OCI-LY1 (cell line): ENCODE data around the gene ING2.

Experiments
- EZH2 ChIP-seq: fragments of 200-600 bp; sonication (generic), shearing (Covaris generic); IDR thresholded peaks from 2 replicates; pipeline ENCODE4 v1.8.0; 2017; ENCODE audit warnings: borderline replicate concordance, mixed run types, mild to moderate bottlenecking, antibody characterized with exemption, low read length, moderate library complexity, mixed read lengths
- TF ChIP-seq, protein P1 (sequence below): fragments of 200-600 bp; sonication (generic), shearing (Covaris generic); IDR thresholded peaks from 2 replicates; pipeline ENCODE4 v1.5.1; 2017; ENCODE audit warnings: mild to moderate bottlenecking, antibody characterized with exemption, low read length, moderate library complexity, mixed read lengths

DNA sequence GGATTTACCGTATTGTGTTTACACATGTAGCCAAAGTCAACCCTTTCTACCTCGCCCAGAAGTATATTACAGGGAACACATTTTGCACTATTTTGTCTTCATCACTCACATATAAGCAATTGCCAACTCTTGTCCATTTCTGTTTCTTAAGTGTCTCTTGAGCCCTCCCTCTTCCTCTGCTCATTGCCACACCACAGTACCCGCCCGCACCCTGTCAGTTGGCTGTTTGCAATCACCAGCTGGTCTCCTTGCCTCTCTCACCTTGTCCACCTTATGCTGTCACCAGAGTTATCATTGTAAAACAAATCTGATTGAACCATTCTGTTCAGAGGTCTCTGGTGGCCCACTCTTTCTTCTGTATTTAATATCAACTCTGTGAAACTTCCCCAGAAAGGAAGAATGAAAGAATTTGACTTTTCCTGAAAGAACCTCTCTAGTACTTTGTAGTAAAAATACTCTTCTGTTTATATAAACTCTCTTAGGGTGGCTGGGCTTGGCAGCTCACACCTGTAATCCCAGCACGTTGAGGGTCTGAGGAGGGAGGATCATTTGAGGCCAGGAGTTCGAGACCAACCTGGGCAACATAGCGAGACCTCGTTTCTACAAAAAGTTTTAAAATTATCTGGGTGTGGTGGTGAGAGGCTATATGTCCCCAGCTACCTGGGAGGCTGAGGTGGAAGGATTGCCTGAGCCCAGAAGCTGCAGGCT, 50.2 kb downstream of the ING2 start:
- TF ChIP-seq, protein P1, sequence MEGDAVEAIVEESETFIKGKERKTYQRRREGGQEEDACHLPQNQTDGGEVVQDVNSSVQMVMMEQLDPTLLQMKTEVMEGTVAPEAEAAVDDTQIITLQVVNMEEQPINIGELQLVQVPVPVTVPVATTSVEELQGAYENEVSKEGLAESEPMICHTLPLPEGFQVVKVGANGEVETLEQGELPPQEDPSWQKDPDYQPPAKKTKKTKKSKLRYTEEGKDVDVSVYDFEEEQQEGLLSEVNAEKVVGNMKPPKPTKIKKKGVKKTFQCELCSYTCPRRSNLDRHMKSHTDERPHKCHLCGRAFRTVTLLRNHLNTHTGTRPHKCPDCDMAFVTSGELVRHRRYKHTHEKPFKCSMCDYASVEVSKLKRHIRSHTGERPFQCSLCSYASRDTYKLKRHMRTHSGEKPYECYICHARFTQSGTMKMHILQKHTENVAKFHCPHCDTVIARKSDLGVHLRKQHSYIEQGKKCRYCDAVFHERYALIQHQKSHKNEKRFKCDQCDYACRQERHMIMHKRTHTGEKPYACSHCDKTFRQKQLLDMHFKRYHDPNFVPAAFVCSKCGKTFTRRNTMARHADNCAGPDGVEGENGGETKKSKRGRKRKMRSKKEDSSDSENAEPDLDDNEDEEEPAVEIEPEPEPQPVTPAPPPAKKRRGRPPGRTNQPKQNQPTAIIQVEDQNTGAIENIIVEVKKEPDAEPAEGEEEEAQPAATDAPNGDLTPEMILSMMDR: no peak
- TF ChIP-seq EZH2: no peak
